MM.1S (cell line): Measurements from ENCODE around the gene PRSS12.

Experiments used
- DNase-seq: peaks from one replicate; pipeline ENCODE4 v3.0.0-alpha.2; 2015
- H2AFZ ChIP-seq: fragments of 300-600 bp; sonication (generic); 2 replicates; pipeline ENCODE4 v1.6.0; 2016; ENCODE audit warnings: antibody characterized with exemption, low read length
- H3F3A ChIP-seq: fragments of 300-600 bp; sonication (generic); 2 replicates; pipeline ENCODE4 v1.6.1; 2016; ENCODE audit warnings: mild to moderate bottlenecking, antibody characterized with exemption, low read length, moderate library complexity, mixed read lengths; ENCODE audit not compliant: insufficient read depth
- H3K27ac ChIP-seq: fragments of 300-600 bp; sonication (generic); 2 replicates; pipeline ENCODE4 v1.5.1; 2016; ENCODE audit warnings: mild to moderate bottlenecking, low read length
- H3K27me3 ChIP-seq: fragments of 300-600 bp; sonication (generic); replicated peaks from 2 replicates; pipeline ENCODE4 v1.6.0; 2016; ENCODE audit warnings: low read length; ENCODE audit not compliant: insufficient read depth
- H3K36me3 ChIP-seq: fragments of 300-600 bp; sonication (generic); replicated peaks from 2 replicates; pipeline ENCODE4 v1.6.1; 2016; ENCODE audit warnings: mild to moderate bottlenecking, low read length, mixed read lengths; ENCODE audit not compliant: insufficient read depth
- H3K4me1 ChIP-seq: fragments of 300-600 bp; sonication (generic); 2 replicates; pipeline ENCODE4 v1.6.1; 2016; ENCODE audit warnings: low read length, mixed read lengths
- H3K4me2 ChIP-seq: fragments of 300-600 bp; sonication (generic); 2 replicates; pipeline ENCODE4 v1.6.0; 2016; ENCODE audit warnings: low read depth, low read length
- H3K4me3 ChIP-seq: fragments of 300-600 bp; sonication (generic); 2 replicates; pipeline ENCODE4 v1.5.1; 2016; ENCODE audit warnings: low read length, mixed read lengths
- H3K79me2 ChIP-seq: fragments of 300-600 bp; sonication (generic); 2 replicates; pipeline ENCODE4 v1.6.1; 2016; ENCODE audit warnings: mixed run types, low read length, mixed read lengths
- H3K9ac ChIP-seq: fragments of 300-600 bp; sonication (generic); 2 replicates; pipeline ENCODE4 v1.6.1; 2016; ENCODE audit warnings: low read length, mixed read lengths
- H3K9me2 ChIP-seq: fragments of 300-600 bp; sonication (generic); replicated peaks from 2 replicates; pipeline ENCODE4 v1.6.1; 2016; ENCODE audit warnings: mild to moderate bottlenecking, low read length, mixed read lengths; ENCODE audit not compliant: insufficient read depth
- H3K9me3 ChIP-seq: fragments of 300-600 bp; sonication (generic); replicated peaks from 2 replicates; pipeline ENCODE4 v1.6.1; 2016; ENCODE audit warnings: mild to moderate bottlenecking, low read length, mixed read lengths; ENCODE audit not compliant: insufficient read depth
- H4K20me1 ChIP-seq: fragments of 300-600 bp; sonication (generic); 2 replicates; pipeline ENCODE4 v1.6.1; 2016; ENCODE audit warnings: mild to moderate bottlenecking, low read length, moderate library complexity, mixed read lengths; ENCODE audit not compliant: insufficient read depth
- EZH2 ChIP-seq: fragments of 300-600 bp; sonication (generic); optimal IDR thresholded peaks from 2 replicates; pipeline ENCODE3; 2017; ENCODE audit warnings: low read depth, mild to moderate bottlenecking, antibody characterized with exemption, low read length, mixed read lengths
- EZH2phosphoT487 ChIP-seq: fragments of 300-600 bp; sonication (generic); IDR thresholded peaks from 2 replicates; pipeline ENCODE4 v1.6.1; 2018; ENCODE audit warnings: antibody characterized with exemption, low read length
- TF ChIP-seq, protein P1 (sequence below): fragments of 300-600 bp; sonication (generic); IDR thresholded peaks from 2 replicates; pipeline ENCODE4 v1.5.1; 2016; ENCODE audit warnings: antibody characterized with exemption, low read length, mixed read lengths

PRSS12 gene

DNA sequence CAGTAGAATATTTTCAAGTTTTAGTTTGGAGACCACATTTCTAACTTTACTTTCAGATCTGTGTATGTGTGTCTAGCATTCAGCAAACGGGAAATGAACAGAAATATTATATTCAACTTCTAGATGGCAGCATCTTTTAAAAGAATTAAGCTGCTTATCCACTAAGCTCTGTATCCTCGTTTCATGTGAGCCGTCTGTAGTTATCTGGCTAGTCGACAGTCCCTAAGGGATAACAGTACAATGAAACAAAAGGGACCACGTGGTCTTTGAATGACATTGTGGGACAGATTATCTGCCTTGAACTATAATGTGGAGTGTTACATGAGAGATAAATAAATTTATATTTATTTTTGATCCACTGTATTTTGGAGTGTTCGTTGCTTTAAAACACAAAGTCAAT, 35.8 kb upstream of the PRSS12 start:
- DNase-seq: no peak
- Histone ChIP-seq H3K36me3 (no peaks in the 10 kb centered on the region), H3K79me2 (no peaks in the 10 kb centered on the region), H3K4me3 (no peak overlapping the region), H4K20me1 (no peaks in the 10 kb centered on the region), H3K4me2 (no peak overlapping the region), H3K9me2 (no peaks in the 10 kb centered on the region), H3K9me3 (no peaks in the 10 kb centered on the region), H3K27me3 (no peaks in the 10 kb centered on the region), H3K9ac (no peak overlapping the region), H3K4me1 (no peaks in the 10 kb centered on the region), H3F3A (no peaks in the 10 kb centered on the region), H2AFZ (no peak overlapping the region), H3K27ac (no peak overlapping the region)
- TF ChIP-seq, protein P1, sequence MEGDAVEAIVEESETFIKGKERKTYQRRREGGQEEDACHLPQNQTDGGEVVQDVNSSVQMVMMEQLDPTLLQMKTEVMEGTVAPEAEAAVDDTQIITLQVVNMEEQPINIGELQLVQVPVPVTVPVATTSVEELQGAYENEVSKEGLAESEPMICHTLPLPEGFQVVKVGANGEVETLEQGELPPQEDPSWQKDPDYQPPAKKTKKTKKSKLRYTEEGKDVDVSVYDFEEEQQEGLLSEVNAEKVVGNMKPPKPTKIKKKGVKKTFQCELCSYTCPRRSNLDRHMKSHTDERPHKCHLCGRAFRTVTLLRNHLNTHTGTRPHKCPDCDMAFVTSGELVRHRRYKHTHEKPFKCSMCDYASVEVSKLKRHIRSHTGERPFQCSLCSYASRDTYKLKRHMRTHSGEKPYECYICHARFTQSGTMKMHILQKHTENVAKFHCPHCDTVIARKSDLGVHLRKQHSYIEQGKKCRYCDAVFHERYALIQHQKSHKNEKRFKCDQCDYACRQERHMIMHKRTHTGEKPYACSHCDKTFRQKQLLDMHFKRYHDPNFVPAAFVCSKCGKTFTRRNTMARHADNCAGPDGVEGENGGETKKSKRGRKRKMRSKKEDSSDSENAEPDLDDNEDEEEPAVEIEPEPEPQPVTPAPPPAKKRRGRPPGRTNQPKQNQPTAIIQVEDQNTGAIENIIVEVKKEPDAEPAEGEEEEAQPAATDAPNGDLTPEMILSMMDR: no peak
- TF ChIP-seq EZH2 (no peak), EZH2phosphoT487 (no peak)

DNA sequence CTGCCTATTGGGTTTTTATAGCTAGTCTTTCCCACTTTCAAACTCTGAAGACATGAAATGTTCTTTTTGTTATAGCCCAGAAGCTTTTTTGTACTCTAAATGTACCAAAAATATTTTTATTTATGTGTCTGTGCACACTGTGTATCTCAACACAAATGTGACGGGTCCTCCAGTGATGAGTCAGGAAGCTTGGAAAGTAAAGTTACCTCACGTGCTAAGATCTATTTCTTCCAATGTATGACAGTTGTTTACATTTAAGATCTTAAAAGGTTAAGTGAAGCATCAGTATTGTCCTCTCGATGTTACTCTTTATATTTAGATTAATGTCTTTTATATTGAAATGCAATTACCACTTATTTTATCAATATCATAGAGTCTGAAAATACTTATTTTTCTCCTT, 29.1 kb upstream of the PRSS12 start:
- H3K9ac ChIP-seq: no peak overlapping the region
- H3K4me1 ChIP-seq: no peaks in the 10 kb centered on the region
- no peak overlapping the region for H3K4me2 ChIP-seq
- no peak overlapping the region for H2AFZ ChIP-seq
- H3K36me3 ChIP-seq: no peaks in the 10 kb centered on the region
- no peak overlapping the region for H3K4me3 ChIP-seq
- H3K27ac ChIP-seq: no peak overlapping the region
- H3F3A ChIP-seq: no peaks in the 10 kb centered on the region
- H3K27me3 ChIP-seq: no peaks in the 10 kb centered on the region
- no peaks in the 10 kb centered on the region for H3K9me3 ChIP-seq
- no peak for TF ChIP-seq EZH2phosphoT487
- no peak for TF ChIP-seq EZH2
- H3K9me2 ChIP-seq: no peaks in the 10 kb centered on the region
- DNase-seq: no peak
- no peaks in the 10 kb centered on the region for H4K20me1 ChIP-seq
- no peaks in the 10 kb centered on the region for H3K79me2 ChIP-seq

DNA sequence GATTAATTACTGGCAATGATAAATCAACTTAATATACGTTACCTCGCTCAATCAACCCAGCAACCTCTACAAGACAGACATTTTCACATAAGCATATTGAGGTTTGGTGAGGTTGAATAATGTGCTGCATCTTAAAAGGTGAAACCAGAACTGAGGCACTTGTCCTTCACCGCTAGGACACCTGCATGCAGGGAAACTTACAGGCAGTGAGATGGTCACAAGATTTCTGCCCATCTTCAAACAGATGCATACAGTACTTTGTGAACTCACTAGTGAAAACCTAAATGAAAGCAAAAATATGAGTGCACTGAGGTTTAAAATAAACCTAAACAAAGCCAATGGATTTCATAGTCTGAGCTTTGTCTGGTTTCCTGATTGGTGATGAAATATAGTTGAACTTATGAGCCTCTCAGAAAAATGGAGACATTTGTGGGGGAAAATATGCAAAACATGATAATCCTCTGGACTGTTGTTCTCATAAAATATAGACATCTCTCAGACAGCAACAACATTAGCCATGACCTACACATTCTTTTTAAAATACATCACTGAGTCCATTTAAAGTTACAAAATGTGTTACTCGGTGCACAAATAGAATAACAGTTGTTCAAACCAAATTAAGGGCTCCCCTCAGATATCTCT, 20.9 kb upstream of the PRSS12 start:
- Histone ChIP-seq H3K27me3 (no peaks in the 10 kb centered on the region), H4K20me1 (no peaks in the 10 kb centered on the region), H3K27ac (no peak overlapping the region; the same call in 1 of the 2 replicates), H3F3A (peaks cover 13% of the 10 kb centered on the region; the same call in 1 of the 2 replicates), H3K9ac (no peak overlapping the region), H3K79me2 (no peaks in the 10 kb centered on the region), H3K4me2 (peak overlapping the region; percentile 21; the same call in 1 of the 2 replicates), H3K4me3 (no peak overlapping the region), H3K4me1 (peaks cover 9% of the 10 kb centered on the region), H2AFZ (no peak overlapping the region), H3K9me2 (no peaks in the 10 kb centered on the region), H3K36me3 (no peaks in the 10 kb centered on the region), H3K9me3 (no peaks in the 10 kb centered on the region)
- DNase-seq: peak; percentile 78
- TF ChIP-seq, protein P1: peak; percentile 17
- no peak for TF ChIP-seq EZH2

DNA sequence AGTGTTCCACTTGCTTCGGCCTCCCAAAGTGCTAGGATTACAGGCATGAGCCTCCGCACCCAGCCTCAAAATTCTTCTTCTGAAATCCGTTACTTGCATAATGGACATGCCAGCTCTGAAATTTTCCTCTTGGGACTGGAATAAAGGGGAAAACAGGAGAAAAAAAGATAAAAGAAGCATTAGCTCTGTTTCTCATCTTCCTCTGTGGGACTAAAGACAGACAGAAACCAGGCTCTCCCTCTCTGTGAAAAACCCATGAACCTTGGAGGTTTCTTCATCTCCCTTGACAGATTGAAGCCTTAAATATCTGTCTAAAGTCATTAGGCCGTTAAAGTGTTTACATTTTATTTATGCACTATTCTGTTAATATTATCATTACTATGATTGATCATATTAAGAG, 19.4 kb upstream of the PRSS12 start:
- H2AFZ ChIP-seq: no peak overlapping the region
- TF ChIP-seq, protein P1: no peak
- TF ChIP-seq EZH2: no peak
- no peak for TF ChIP-seq EZH2phosphoT487
- no peak overlapping the region for H3K27ac ChIP-seq
- H3K9ac ChIP-seq: no peak overlapping the region
- H3K36me3 ChIP-seq: no peaks in the 10 kb centered on the region
- H3K79me2 ChIP-seq: no peaks in the 10 kb centered on the region
- no peak overlapping the region for H3K4me2 ChIP-seq
- peaks cover 13% of the 10 kb centered on the region; the same call in 1 of the 2 replicates for H3F3A ChIP-seq
- no peaks in the 10 kb centered on the region for H4K20me1 ChIP-seq
- no peaks in the 10 kb centered on the region for H3K9me2 ChIP-seq
- DNase-seq: no peak
- H3K4me1 ChIP-seq: peaks cover 9% of the 10 kb centered on the region
- no peaks in the 10 kb centered on the region for H3K9me3 ChIP-seq
- no peaks in the 10 kb centered on the region for H3K27me3 ChIP-seq
- no peak overlapping the region for H3K4me3 ChIP-seq
